ENCODE measurements around the gene PKDREJ.
"Not testable (repeated sequence)": the region's sequence is repeated elsewhere in the genome, so short reads cannot be mapped to it uniquely, and the experiment has no call there.

PKDREJ gene

GRCh38 chr22:46272196-46272595 is 9.1 kb upstream of the PKDREJ start:
- no peak for DNase-seq
- TF ChIP-seq CTCF (IDR thresholded peaks at IDR 0.05; ENCODE audit: low read depth, low read length) = no peak
- Histone ChIP-seq H3K4me3 (ENCODE audit: low read depth, low read length) (no peak overlapping the region), H3K36me3 (peaks cover 22% of the 10 kb centered on the region), H3K4me1 (no peaks in the 10 kb centered on the region), H3K27me3 (no peaks in the 10 kb centered on the region), H3K9me3 (no peaks in the 10 kb centered on the region)

GRCh38 chr22:46269564-46269963 is 6.4 kb upstream of the PKDREJ start:
- H3K27me3 ChIP-seq = no peaks in the 10 kb centered on the region
- no peaks in the 10 kb centered on the region for H3K9me3 ChIP-seq
- H3K4me3 ChIP-seq (ENCODE audit: low read depth, low read length) = no peak overlapping the region
- H3K36me3 ChIP-seq = peaks cover 8% of the 10 kb centered on the region
- no peak for TF ChIP-seq CTCF (IDR thresholded peaks at IDR 0.05; ENCODE audit: low read depth, low read length)
- no peaks in the 10 kb centered on the region for H3K4me1 ChIP-seq
- DNase-seq = no peak

GRCh38 chr22:46267431-46268279 is 4.5 kb upstream of the PKDREJ start, which contains the start of gene TTC38:
TTC38 (plus strand) TSS chr22:46268008; CDS start chr22:46268040, 32 bp downstream.
- H3K27me3 ChIP-seq = no peaks in the 10 kb centered on the region
- no peak for TF ChIP-seq CTCF (IDR thresholded peaks at IDR 0.05; ENCODE audit: low read depth, low read length)
- no peaks in the 10 kb centered on the region for H3K9me3 ChIP-seq
- no peaks in the 10 kb centered on the region for H3K4me1 ChIP-seq
- peak within 1 kb of the TSS; percentile 79 for H3K4me3 ChIP-seq (ENCODE audit: low read depth, low read length)
- H3K36me3 ChIP-seq = peaks cover 8% of the 10 kb centered on the region; the same call in 1 of the 2 replicates
- DNase-seq = peak; percentile 92

- H3K4me3 ChIP-seq (ENCODE audit: low read depth, low read length); H3K27me3 ChIP-seq; DNase-seq; H3K36me3 ChIP-seq; H3K9me3 ChIP-seq; H3K4me1 ChIP-seq: not testable (repeated sequence)
Observed at GRCh38 chr22:46265627-46266026, 2.5 kb upstream of the PKDREJ start.

GRCh38 chr22:46264520-46264919 is 1.4 kb upstream of the PKDREJ start:
- H3K36me3 ChIP-seq; H3K27me3 ChIP-seq; H3K4me3 ChIP-seq (ENCODE audit: low read depth, low read length); DNase-seq; H3K4me1 ChIP-seq; H3K9me3 ChIP-seq: not testable (repeated sequence)

- no peak overlapping the region for H3K4me3 ChIP-seq (ENCODE audit: low read depth, low read length)
- H3K4me1 ChIP-seq = no peaks in the 10 kb centered on the region
- H3K27me3 ChIP-seq = no peaks in the 10 kb centered on the region
- DNase-seq = no peak
- no peaks in the 10 kb centered on the region for H3K36me3 ChIP-seq
- no peak for TF ChIP-seq CTCF (IDR thresholded peaks at IDR 0.05; ENCODE audit: low read depth, low read length)
- no peaks in the 10 kb centered on the region for H3K9me3 ChIP-seq
Observed at GRCh38 chr22:46262449-46263215, 511 bp downstream of the PKDREJ start.

GRCh38 chr22:46260038-46260437 is 3.1 kb downstream of the PKDREJ start:
- DNase-seq = no peak
- no peaks in the 10 kb centered on the region for H3K36me3 ChIP-seq
- no peaks in the 10 kb centered on the region for H3K9me3 ChIP-seq
- H3K4me3 ChIP-seq (ENCODE audit: low read depth, low read length) = no peak overlapping the region
- H3K27me3 ChIP-seq = no peaks in the 10 kb centered on the region
- H3K4me1 ChIP-seq = no peaks in the 10 kb centered on the region
- TF ChIP-seq CTCF (IDR thresholded peaks at IDR 0.05; ENCODE audit: low read depth, low read length) = no peak
